GF-D8 (cell line): ENCODE results near the gene OR6T1.

ENCODE experiments used
- DNase-seq: peaks from one replicate; lab custom pipeline; 2025; lab: John Stamatoyannopoulos, UW

Gene OR6T1

GRCh38 chr11:123943738-123944137, at the start of gene OR6T1:
Gene OR6T1, minus strand, starts transcription at chr11:123943838. Its CDS starts 0 bp downstream, at chr11:123943838.
- DNase-seq = no peak

DNA sequence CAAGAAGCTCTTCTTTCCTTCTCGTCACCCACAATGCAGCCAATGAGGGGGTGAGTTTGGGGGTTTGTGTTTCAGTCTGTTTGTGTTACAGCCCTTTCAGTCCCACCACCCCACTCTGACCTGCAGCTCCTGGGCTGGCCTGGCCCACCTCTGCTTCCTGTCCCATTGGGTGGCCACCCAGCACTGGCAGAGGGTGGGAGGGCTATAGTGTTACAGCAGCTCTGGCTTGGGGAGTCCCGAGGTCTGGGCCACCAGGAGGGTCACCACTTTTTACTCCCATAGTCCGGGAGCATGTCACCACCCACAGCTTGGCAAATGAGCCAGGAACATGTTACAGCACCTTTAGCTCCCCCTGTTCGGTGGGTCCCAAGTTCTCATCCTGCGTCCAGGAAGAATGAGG, 35.7 kb upstream of the OR6T1 start:
- DNase-seq = no peak

DNA sequence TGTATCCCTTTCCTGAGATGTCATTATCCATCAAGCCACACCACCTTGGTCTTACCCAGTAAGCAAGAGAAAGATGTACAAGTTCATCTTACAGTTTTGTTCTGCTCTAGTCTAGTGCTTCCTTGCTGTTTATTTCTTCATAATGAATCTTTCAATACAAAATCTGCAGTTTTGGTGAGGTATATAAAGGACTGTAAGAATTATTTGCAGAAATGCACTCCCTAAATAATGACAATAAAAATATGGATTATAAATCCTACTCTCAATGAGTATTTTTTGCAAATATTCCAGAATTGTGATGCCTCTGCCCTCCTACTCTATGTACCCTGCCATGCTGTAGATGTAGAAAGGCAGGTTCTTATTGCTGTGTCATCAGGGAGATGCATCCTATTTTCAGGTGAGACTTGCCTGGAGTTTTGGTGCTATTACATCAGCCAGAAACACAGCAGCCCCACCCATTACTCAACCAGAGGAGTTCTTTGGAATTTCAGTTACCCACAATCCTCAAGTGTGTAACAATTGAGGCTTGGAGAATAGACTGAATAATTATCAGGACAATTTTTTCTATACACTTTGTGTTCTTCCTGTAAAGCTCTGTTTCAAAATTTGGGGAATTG, 34.2 kb upstream of the OR6T1 start, which contains the start of gene OR10S1:
OR10S1 (minus strand) TSS at position 51 of the 617 bp plus-strand sequence. CDS start 117 bp downstream, outside the sequence.
- DNase-seq = no peak

GRCh38 chr11:123976770-123977560, 33.3 kb upstream of the OR6T1 start:
- no peak for DNase-seq

- no peak for DNase-seq
These were observed 30.2 kb upstream of the OR6T1 start for GRCh38 chr11:123973816-123974215.

GRCh38 chr11:123956752-123957151, 13.1 kb upstream of the OR6T1 start:
- no peak for DNase-seq

DNA sequence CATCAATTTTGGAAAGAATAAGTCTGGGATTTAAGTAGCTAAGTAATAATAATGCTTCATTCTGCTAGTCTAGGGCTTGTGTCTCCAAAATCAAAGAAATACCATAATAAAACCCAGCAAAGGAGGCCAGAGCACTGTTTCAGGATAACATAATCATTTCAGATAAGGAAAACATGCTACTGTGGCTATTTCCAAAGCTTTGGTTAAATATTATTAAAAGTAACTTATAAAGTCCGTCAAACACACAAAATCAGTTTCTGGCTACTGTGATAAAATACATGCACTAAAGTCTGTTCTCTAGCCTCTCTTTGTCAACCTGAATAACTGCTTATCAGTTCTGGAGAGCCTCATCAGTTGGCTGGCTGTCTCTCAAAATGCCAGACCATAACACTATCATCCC, 1.5 kb upstream of the OR6T1 start:
- no peak for DNase-seq

DNA sequence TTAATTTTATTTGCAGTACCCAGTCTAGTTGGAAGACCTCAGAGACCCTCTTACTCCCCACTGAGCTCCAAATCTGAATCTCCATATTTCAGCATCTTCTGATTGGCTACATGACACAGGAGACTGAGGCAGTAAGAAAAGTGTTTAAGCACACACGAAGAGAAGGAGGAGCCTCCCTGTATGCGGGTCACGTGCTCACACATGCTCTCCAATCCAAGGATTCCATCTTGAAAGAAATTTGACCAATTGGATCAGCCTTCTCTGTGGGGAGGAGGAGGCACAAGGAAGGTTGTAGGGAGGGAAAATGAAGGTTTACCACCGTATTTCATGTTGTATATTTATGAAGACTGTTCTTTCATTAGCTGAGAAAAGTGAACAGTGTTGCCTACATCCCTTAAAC, 1.2 kb downstream of the OR6T1 start:
- no peak for DNase-seq

GRCh38 chr11:123939317-123939716, 4.3 kb downstream of the OR6T1 start, which contains the start of gene OR4D5:
Gene OR4D5, plus strand, starts transcription at chr11:123939617. Its CDS starts 0 bp downstream, at chr11:123939617.
- no peak for DNase-seq

GRCh38 chr11:123924027-123924426, 19.6 kb downstream of the OR6T1 start:
- no peak for DNase-seq

DNA sequence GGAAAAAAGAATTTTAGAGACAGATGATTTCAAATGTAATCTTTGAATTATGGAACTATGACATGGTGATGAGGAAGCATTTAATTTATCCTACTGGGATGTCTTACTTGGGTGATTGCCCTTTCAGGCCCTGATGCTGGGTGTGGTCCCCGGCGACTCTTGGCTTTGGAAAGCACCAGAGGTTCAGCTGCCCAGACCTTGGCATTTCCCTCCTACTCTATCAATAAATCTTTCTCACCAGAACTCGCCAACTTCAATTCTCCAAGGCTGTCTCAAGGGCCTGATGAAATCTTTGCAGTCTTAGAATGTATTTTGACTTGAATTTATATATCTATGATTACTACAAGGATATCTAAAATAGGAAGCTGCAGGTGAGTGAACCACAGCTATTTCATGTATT, 22.7 kb downstream of the OR6T1 start:
- DNase-seq = no peak

DNA sequence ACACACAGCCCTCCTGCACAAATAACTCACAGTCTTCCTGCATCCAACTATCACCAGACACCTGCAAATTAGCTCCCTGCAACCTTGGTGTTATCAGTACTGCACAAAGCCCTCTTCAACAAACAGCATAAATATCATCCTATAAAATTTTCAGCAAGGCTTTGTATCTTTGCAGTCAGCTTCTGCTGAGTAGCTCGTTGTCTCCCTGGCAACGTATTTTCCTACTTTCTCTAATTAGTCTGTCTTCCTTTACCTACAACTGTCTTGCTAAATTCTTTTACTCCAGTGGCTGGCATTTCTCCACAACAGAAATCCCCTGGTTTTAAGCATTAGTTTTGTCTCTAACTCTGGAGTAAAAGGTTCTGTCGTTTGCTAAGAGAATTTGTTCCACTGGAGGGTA, 37.8 kb downstream of the OR6T1 start:
- no peak for DNase-seq

GRCh38 chr11:123904932-123905331, 38.7 kb downstream of the OR6T1 start:
- no peak for DNase-seq

- no peak for DNase-seq
These were observed 39.7 kb downstream of the OR6T1 start for GRCh38 chr11:123903932-123904331.

DNA sequence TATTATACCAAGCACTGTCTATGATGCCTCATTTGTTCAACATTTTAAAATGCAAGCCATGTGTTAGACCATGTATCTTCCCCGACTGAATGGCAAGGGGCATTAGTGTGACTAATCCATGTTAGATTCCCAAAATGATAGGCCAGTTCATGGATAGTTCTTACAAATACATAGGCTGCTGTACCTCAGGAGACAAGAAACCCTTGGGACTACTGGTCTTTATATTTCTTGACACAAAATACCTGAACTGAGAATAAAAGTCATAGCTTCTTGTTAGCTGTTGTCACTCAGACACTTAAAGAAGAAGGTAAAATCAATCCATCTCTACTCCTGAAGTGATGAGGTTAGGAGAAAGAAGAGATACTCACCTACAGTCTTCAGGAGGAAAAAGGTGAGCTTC, 41.8 kb downstream of the OR6T1 start, which contains the start of gene OR8D4:
OR8D4 (plus strand) TSS at position 301 of the 400 bp plus-strand sequence. CDS start 4,265 bp downstream, outside the sequence.
- DNase-seq = no peak

DNA sequence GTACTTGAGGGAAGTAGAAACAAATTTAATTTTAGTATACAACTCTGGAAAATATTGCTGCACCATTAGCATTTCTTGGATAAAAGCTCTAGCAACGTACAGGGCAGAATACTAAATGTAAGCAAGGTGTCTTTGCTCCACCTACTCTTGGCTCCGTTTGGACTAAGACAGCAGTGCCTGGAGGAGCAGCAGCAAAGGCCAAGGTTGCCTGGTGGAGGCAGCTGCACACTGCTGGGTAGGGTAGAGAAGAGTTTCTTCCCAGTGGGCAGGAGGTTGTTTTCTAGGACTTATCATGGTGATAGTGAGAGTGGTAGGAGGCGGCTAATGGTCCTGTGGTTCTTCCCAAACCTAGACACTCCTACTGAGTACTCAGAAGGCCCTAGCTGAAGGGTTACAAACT, 43.8 kb downstream of the OR6T1 start:
- DNase-seq = no peak
